ENCODE data around the gene STAT5B. TPM values are rescaled to one million over a fixed set of nuclear protein-coding genes. Genes with fewer than 3 reads are reported as not detected.
"Not testable (repeated sequence)": the region's sequence is repeated elsewhere in the genome, so short reads cannot be mapped to it uniquely, and the experiment has no call there.

STAT5B gene
- total and polyA plus RNA-seq, 2 experiments from 2014 or later: 26.8 to 62.4 TPM

DNA sequence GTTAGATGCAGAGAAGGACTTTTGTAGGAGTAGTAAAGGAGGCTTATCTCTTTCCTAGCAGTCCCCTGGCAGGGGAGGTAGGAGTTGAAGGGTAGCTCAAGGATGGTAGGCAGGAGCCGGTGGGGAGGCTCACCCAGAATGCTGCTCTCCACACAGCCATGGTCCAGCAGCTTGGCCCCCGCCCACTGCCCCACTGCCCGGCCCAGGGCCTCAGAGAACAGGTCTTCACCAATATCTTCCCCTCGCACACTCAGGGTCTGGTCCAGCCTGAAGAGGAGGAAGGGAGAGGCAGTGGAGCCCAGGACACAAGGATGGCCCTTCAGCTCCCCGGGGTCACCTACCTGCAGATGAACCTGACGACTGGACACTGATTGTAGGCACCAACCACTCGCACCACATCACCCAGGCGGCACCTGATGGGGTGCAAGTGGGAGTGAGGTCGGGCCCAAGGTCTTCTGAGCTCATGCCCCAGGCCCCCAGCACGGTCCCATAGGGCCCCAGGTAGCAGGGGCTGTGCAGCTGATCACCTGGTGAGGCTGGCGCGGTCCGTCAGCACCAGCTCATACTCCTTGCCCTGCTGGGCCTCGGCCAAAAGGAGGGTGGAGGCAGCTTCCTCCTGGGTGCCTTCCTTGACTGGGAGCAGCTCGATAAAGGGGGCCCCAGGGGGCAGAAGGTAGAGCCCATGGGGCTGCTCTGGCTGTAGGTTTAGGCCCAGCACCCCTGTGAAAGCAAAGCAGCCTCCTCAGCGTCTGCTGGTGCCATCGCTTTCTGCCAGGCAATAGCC, 85.5 kb downstream of the STAT5B start:
- Histone ChIP-seq H3K4me3 (no peak overlapping the region), H3K27me3 (no peaks in the 10 kb centered on the region), H3K4me1 (ENCODE audit: low read depth) (peaks cover 4% of the 10 kb centered on the region), H3K27ac (no peak overlapping the region), H3K9me3 (ENCODE audit: low read depth) (no peaks in the 10 kb centered on the region), H3K36me3 (no peaks in the 10 kb centered on the region)
- DNase-seq (ENCODE audit: low read depth in 1 of 2, low spot score in 1 of 2): no peak
- TF ChIP-seq, protein P1, sequence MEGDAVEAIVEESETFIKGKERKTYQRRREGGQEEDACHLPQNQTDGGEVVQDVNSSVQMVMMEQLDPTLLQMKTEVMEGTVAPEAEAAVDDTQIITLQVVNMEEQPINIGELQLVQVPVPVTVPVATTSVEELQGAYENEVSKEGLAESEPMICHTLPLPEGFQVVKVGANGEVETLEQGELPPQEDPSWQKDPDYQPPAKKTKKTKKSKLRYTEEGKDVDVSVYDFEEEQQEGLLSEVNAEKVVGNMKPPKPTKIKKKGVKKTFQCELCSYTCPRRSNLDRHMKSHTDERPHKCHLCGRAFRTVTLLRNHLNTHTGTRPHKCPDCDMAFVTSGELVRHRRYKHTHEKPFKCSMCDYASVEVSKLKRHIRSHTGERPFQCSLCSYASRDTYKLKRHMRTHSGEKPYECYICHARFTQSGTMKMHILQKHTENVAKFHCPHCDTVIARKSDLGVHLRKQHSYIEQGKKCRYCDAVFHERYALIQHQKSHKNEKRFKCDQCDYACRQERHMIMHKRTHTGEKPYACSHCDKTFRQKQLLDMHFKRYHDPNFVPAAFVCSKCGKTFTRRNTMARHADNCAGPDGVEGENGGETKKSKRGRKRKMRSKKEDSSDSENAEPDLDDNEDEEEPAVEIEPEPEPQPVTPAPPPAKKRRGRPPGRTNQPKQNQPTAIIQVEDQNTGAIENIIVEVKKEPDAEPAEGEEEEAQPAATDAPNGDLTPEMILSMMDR (IDR thresholded peaks at IDR 0.05; ENCODE audit: low read depth, low read length): no peak

DNA sequence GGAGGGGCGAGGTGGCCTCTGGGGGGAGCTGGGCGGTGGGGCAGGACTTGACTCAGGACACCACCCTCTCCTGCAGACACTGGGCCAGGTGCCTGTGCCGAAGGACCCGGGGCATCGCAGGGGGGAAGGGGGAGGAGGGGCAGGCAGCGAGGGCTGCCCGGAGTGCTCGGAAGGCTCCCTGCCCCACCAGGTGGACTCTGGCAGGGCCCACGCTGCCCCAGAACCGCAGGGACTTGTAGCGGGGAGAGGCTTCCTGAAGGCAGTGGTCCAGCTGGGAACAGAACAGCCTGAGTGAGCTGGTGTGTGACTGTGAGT, 86.6 kb downstream of the STAT5B start:
- Histone ChIP-seq H3K27me3 (no peaks in the 10 kb centered on the region), H3K36me3 (no peaks in the 10 kb centered on the region), H3K27ac (no peak overlapping the region), H3K4me3 (no peak overlapping the region), H3K4me1 (ENCODE audit: low read depth) (peaks cover 9% of the 10 kb centered on the region), H3K9me3 (ENCODE audit: low read depth) (no peaks in the 10 kb centered on the region)
- TF ChIP-seq, protein P1 (IDR thresholded peaks at IDR 0.05; ENCODE audit: low read depth, low read length): no peak
- no peak for DNase-seq (ENCODE audit: low read depth in 1 of 2, low spot score in 1 of 2)

DNA sequence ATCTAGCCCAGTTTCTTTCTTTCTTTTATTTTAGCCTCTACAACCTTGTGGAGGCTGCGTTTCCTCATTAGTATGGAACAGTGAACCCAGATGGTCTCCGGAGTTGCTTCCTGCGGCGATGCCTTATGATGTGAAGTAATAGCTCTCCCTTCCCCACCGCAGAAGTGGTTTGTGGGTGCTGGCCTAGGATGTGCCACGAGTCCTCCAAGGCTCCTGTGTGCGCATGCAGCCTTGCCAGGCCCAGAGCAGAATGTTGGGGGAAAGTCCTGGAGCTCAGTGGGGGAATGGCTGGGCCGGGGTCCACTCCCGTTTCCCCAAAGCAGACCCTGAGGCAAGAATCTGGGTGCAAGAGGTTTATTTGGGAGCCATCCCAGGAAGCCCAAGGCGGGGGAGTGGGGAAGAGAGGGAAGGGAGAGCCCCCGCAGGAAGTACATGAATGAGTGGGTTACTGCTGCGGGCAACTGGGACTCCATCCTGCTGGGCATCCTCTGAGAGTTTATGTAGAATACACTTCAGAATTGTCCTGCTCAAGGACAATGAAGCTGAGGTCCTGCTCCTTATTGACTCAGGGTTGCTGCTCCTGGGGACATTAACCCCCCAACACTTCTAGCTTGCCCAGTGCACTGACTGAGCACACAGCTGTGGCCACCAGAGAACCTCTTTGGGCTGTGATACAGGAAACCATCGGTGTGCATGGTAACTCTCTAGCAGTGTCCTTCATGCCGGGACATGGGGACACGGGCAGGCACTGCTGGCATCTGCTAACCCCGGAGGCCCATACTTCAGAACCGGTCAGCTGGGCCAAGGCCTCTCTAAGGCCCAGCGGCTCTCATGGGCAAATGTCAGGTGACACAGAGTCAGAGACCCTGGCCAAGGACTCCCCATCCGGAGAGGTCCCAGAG, 87.2 kb downstream of the STAT5B start:
- Histone ChIP-seq H3K27me3 (no peaks in the 10 kb centered on the region), H3K9me3 (ENCODE audit: low read depth) (no peaks in the 10 kb centered on the region), H3K36me3 (no peaks in the 10 kb centered on the region), H3K4me3 (no peak overlapping the region), H3K4me1 (ENCODE audit: low read depth) (peaks cover 9% of the 10 kb centered on the region), H3K27ac (no peak overlapping the region)
- TF ChIP-seq, protein P1 (IDR thresholded peaks at IDR 0.05; ENCODE audit: low read depth, low read length): no peak
- no peak for DNase-seq (ENCODE audit: low read depth in 1 of 2, low spot score in 1 of 2)

DNA sequence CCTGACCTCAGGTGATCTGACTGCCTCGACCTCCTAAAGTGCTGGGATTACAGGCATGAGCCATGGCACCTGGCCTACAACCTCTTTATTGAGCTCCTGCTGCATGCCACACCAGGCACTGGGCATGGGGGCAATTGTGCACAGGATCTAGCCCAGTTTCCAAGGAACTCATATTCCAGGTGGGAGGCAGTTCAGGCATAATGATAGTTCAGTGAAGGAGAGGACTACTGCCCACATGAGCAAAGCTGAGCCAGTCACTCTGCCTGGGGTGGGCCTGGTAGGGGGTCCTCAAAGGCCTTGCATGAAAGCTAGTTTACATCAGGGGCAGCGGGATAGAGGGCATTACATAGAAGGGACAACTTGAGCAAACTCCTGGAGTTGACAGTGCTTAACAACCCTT, 88.4 kb downstream of the STAT5B start:
- Histone ChIP-seq H3K27me3 (peaks cover 10% of the 10 kb centered on the region), H3K4me3 (no peak overlapping the region), H3K27ac (no peak overlapping the region), H3K36me3 (no peaks in the 10 kb centered on the region), H3K9me3 (ENCODE audit: low read depth) (no peaks in the 10 kb centered on the region), H3K4me1 (ENCODE audit: low read depth) (peaks cover 14% of the 10 kb centered on the region)
- DNase-seq (ENCODE audit: low read depth in 1 of 2, low spot score in 1 of 2): no peak
- TF ChIP-seq, protein P1 (IDR thresholded peaks at IDR 0.05; ENCODE audit: low read depth, low read length): no peak

DNA sequence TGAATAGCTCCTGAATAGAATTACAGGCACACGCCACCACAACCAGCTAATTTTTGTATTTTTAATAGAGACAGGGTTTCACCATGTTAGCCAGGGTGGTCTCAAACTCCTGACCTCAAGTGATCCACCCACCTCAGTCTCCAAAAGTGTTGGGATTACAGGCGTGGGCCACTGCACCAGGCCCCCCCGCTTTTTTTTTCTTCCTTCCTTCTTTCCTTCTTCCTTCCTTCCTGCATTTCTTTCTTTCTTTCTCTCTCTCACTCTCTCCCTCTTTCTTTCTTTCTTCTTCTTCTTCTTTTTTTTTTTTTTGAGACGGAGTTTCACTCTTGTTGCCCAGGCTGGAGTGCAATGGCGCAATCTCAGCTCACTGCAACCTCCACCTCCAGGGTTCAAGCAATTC, 90.0 kb downstream of the STAT5B start:
- H3K27ac ChIP-seq: peak overlapping the region; percentile 2
- DNase-seq (ENCODE audit: low read depth in 1 of 2, low spot score in 1 of 2); H3K4me3 ChIP-seq; H3K9me3 ChIP-seq (ENCODE audit: low read depth); H3K36me3 ChIP-seq: not testable (repeated sequence)
- H3K27me3 ChIP-seq: peaks cover 26% of the 10 kb centered on the region
- peaks cover 14% of the 10 kb centered on the region for H3K4me1 ChIP-seq (ENCODE audit: low read depth)

DNA sequence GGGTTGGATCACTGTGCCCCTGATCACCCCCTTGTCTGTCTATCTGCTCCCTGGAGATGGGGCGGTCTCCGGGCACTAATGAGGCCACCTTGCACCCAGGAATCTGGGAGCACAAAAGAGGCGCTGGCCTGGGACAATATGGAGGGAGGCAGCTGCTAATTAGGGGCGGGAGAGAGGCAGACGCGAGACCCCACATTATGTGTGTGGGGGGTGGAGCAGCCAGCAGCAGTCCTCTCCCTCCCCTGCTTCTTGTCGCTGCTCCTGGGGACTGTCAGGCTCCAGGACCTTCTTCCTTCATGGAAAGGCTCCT, 90.6 kb downstream of the STAT5B start:
- no peaks in the 10 kb centered on the region for H3K36me3 ChIP-seq
- no peak overlapping the region for H3K4me3 ChIP-seq
- H3K27ac ChIP-seq: peak overlapping the region; percentile 2
- TF ChIP-seq, protein P1 (IDR thresholded peaks at IDR 0.05; ENCODE audit: low read depth, low read length): no peak
- peaks cover 16% of the 10 kb centered on the region for H3K4me1 ChIP-seq (ENCODE audit: low read depth)
- no peaks in the 10 kb centered on the region for H3K9me3 ChIP-seq (ENCODE audit: low read depth)
- DNase-seq (ENCODE audit: low read depth in 1 of 2, low spot score in 1 of 2): no peak
- H3K27me3 ChIP-seq: peaks cover 33% of the 10 kb centered on the region

Data from cardiac muscle cell (in vitro differentiated cells and primary cell).